HG02678 (cell line): ENCODE data around the gene TM4SF4.

Experiments used
- ATAC-seq: cut with Tn5 transposase; IDR thresholded peaks from one replicate; pipeline ENCODE4 v1.9.1; 2021; ENCODE audit warnings: mild to moderate bottlenecking, moderate library complexity; ENCODE audit not compliant: unreplicated experiment

TM4SF4 gene

GRCh38 chr3:149480326-149481017, 6.0 kb downstream of the TM4SF4 start:
- ATAC-seq = peak; percentile 98

- no peak for ATAC-seq
These were observed 6.6 kb downstream of the TM4SF4 start for GRCh38 chr3:149481056-149481455.

GRCh38 chr3:149481491-149481890, 7.0 kb downstream of the TM4SF4 start:
- no peak for ATAC-seq

- ATAC-seq = no peak
These were observed 12.2 kb downstream of the TM4SF4 start for GRCh38 chr3:149486726-149487125.

GRCh38 chr3:149487598-149488197, 13.2 kb downstream of the TM4SF4 start:
- ATAC-seq = peak; percentile 86

GRCh38 chr3:149489060-149489690, 14.7 kb downstream of the TM4SF4 start:
- no peak for ATAC-seq

GRCh38 chr3:149490260-149490971, 15.9 kb downstream of the TM4SF4 start:
- no peak for ATAC-seq

GRCh38 chr3:149493315-149494021, 19.0 kb downstream of the TM4SF4 start:
- no peak for ATAC-seq

GRCh38 chr3:149494022-149494758, 19.7 kb downstream of the TM4SF4 start:
- ATAC-seq = no peak

- ATAC-seq = no peak
These were observed 20.5 kb downstream of the TM4SF4 start for GRCh38 chr3:149494759-149495580.

- ATAC-seq = no peak
These were observed 21.2 kb downstream of the TM4SF4 start for GRCh38 chr3:149495581-149496125.

- ATAC-seq = no peak
These were observed 22.4 kb downstream of the TM4SF4 start for GRCh38 chr3:149496891-149497290.

- ATAC-seq = no peak
These were observed 23.6 kb downstream of the TM4SF4 start for GRCh38 chr3:149497966-149498670.

GRCh38 chr3:149501524-149501923, 27.0 kb downstream of the TM4SF4 start:
- ATAC-seq = no peak

- no peak for ATAC-seq
These were observed 27.9 kb downstream of the TM4SF4 start for GRCh38 chr3:149502438-149502837.

GRCh38 chr3:149506540-149506939, 32.0 kb downstream of the TM4SF4 start:
- no peak for ATAC-seq

- ATAC-seq = no peak
These were observed 32.5 kb downstream of the TM4SF4 start for GRCh38 chr3:149506965-149507364.

- no peak for ATAC-seq
These were observed 33.2 kb downstream of the TM4SF4 start for GRCh38 chr3:149507491-149508324.
